ENCODE results near the gene SEPTIN8. TPM values are rescaled to one million over a fixed set of nuclear protein-coding genes. Genes with fewer than 3 reads are reported as not detected.

Gene SEPTIN8
- total and polyA plus RNA-seq, 2 of the 8 experiments (the other 6 are each of a cell fraction or from before 2014, with no cell fraction given) = 21.2 to 33.0 TPM

DNA sequence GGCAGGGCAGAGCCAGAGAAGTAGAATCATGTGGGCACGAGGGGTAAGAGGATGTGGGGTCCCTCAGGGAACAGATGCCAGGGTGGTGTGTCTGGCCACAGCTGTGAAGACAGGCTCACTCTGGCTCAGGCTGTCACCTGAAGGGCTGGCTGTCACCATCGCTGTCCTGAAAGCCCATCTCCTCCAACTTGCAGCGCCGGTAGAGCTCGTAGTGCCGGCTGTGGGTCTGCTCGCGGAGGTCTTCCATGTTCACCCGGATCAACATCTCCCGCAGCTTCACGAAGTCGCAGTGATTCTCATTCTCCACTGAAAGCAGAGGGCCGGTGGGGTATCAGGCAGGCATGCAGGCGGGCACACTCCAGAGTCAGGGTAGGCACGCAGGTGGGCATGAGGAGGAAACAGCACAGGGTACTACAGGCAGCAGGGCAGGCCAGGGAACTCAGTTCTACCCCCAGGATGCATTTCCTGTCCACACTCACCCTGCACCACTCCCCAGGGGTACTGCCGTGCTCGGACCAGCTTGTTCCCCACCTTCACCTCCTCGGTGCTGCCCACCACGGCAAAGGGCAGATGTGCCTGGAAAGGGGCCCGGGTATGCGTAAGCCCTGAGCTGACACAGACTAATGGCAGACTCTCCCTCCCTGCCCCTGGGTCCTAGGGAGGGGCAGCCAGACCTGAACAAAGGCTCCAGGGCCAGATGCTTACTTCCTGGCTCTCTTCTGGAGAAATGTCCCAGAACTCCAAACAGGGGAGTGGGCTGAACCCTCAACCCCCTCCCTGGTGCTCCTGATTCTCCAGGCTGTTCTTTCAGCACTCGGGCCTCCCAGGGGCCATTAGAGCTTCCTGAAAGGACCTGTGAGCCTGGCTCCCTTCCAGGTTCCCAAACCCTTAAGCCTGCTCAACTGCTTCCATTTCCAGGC lies 15.5 kb downstream of the SEPTIN8 start (continued):
- no peak for TF ChIP-seq BRCA1 (IDR thresholded peaks at IDR 0.05; ENCODE audit: low read depth, low read length)
- no peak for TF ChIP-seq POLR2A (IDR thresholded peaks at IDR 0.05; ENCODE audit: control extremely low read depth in 1 of 2, low read depth in 2 of 2, low read length in 2 of 2)
- no peak for TF ChIP-seq EGR1 (IDR thresholded peaks at IDR 0.05; ENCODE audit: borderline replicate concordance, low read depth, low read length)
- TF ChIP-seq SP4 (IDR thresholded peaks at IDR 0.05; ENCODE audit: low read length) = no peak
- TF ChIP-seq TAF7 (optimal IDR thresholded peaks at IDR 0.05; ENCODE audit: borderline replicate concordance, low read depth, low read length) = no peak

All from H1 (cell line).